Suprapubic skin (tissue), 4 donors: ENCODE results near the gene CAMKK1. TPM values are rescaled to one million over a fixed set of nuclear protein-coding genes. Genes with fewer than 3 reads are reported as not detected.

ENCODE experiments used
- DNase-seq, 2 donors: peaks; one replicate each; pipeline ENCODE4 v3.0.0-alpha.2; 2019; ENCODE audit warnings: low spot score in 2 of 2
- H3K27ac ChIP-seq: fragments of 200-600 bp; sonication (generic); one replicate; pipeline ENCODE4 v1.5.1; 2019
- H3K27me3 ChIP-seq: fragments of 200-600 bp; sonication (generic); one replicate; pipeline ENCODE4 v1.5.1; 2019
- H3K36me3 ChIP-seq: fragments of 200-600 bp; sonication (generic); one replicate; pipeline ENCODE4 v1.5.1; 2019
- H3K4me1 ChIP-seq: fragments of 200-600 bp; sonication (generic); one replicate; pipeline ENCODE4 v1.5.1; 2019
- H3K4me3 ChIP-seq: fragments of 200-600 bp; sonication (generic); one replicate; pipeline ENCODE4 v1.5.1; 2019; ENCODE audit warnings: mild to moderate bottlenecking
- H3K9me3 ChIP-seq: fragments of 200-600 bp; sonication (generic); one replicate; pipeline ENCODE4 v1.5.1; 2019
- EP300 ChIP-seq: sonication (generic); formaldehyde crosslinking; IDR thresholded peaks from one replicate; pipeline ENCODE4 v1.6.1; 2017; ENCODE audit warnings: antibody characterized with exemption
- POLR2A ChIP-seq, 2 donors: fragments of 450-650 bp; IDR thresholded peaks; one replicate each; pipeline ENCODE4 v1.6.1; 2017; ENCODE audit warnings: antibody characterized with exemption in 2 of 2, mild to moderate bottlenecking in 2 of 2, moderate library complexity in 2 of 2
- POLR2AphosphoS5 ChIP-seq, 3 donors: sonication (generic); formaldehyde crosslinking; IDR thresholded peaks; one replicate each; pipeline ENCODE4 v1.6.1; 2017; ENCODE audit warnings: antibody characterized with exemption in 3 of 3
- WGBS: methylation state at CpG from one replicate; pipeline ENCODE4 v1.1.5; 2018; 5-methylcytosine and 5-hydroxymethylcytosine counted together
- total RNA-seq, 4 donors: library from RNA; depleted of rRNA; stranded (reverse); fragments of >200 nt; gene quantifications; one replicate each; pipeline ENCODE4 v1.1.0, GENCODE V29; 2016
- TF ChIP-seq, protein P1 (sequence below), 2 donors: fragments of 200-600 bp in 1 of 2; fragments of 450-650 bp in 1 of 2; sonication (generic) in 1 of 2; IDR thresholded peaks; one replicate each; pipeline ENCODE4 v1.5.1; 2016 to 2019; ENCODE audit warnings: antibody characterized with exemption in 2 of 2, mild to moderate bottlenecking in 1 of 2, moderate library complexity in 1 of 2

Gene CAMKK1
- total RNA-seq, 4 donors from 2014 or later: 10.8 to 17.3 (median 12.9) TPM

DNA sequence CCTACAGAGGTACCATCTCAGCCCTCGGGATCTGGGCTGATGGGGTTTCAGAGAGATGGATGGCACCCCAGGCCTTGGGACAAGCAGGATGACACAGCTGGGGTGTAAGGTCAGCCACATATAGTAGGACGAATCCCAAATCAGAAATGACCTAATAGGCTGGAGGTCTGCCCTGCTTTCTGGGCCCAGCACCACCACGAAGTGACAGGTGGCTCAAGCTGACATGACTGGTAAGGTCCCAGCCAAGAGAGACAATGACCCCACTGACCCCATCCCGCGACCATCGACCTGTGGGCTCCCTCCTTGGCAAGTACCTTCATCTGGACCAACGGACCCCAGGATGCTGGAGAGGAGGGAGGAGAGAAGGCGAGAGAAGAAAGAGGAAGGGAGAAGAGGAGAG, 15.6 kb downstream of the CAMKK1 start:
- H3K36me3 ChIP-seq: peaks cover 47% of the 10 kb centered on the region
- 80% methylated on average over 7 of the region's 8 CpGs for WGBS
- no peaks in the 10 kb centered on the region for H3K9me3 ChIP-seq
- TF ChIP-seq EP300: no peak
- TF ChIP-seq, protein P1, sequence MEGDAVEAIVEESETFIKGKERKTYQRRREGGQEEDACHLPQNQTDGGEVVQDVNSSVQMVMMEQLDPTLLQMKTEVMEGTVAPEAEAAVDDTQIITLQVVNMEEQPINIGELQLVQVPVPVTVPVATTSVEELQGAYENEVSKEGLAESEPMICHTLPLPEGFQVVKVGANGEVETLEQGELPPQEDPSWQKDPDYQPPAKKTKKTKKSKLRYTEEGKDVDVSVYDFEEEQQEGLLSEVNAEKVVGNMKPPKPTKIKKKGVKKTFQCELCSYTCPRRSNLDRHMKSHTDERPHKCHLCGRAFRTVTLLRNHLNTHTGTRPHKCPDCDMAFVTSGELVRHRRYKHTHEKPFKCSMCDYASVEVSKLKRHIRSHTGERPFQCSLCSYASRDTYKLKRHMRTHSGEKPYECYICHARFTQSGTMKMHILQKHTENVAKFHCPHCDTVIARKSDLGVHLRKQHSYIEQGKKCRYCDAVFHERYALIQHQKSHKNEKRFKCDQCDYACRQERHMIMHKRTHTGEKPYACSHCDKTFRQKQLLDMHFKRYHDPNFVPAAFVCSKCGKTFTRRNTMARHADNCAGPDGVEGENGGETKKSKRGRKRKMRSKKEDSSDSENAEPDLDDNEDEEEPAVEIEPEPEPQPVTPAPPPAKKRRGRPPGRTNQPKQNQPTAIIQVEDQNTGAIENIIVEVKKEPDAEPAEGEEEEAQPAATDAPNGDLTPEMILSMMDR (IDR thresholded peaks at IDR 0.05): no peak
- TF ChIP-seq POLR2A (IDR thresholded peaks at IDR 0.05): no peak
- no peak for TF ChIP-seq POLR2AphosphoS5 (IDR thresholded peaks at IDR 0.05)
- H3K27ac ChIP-seq: no peak overlapping the region
- H3K4me1 ChIP-seq: peaks cover 9% of the 10 kb centered on the region
- no peaks in the 10 kb centered on the region for H3K27me3 ChIP-seq
- H3K4me3 ChIP-seq: no peak overlapping the region
- no peak for DNase-seq

DNA sequence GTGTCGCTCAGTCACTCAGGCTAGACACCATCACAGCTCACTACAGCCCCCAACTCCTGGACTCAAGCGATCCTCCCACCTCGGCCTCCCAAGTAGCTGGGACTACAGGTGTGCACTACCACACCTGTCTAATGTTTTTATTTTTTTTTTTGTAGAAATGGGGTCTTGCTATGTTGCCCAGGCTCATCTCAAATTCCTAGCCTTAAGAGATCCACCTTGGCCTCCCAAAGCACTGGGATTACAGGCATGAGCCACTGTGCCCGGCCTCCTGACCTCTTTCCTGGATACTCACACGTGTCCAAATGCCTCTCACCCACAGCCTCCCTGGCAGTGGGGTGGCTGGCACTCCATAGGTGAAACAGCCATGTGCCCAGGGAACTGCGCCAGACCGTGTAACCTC, 17.5 kb downstream of the CAMKK1 start:
- WGBS: 94% methylated on average over 7 of the region's 7 CpGs
- H3K9me3 ChIP-seq: no peaks in the 10 kb centered on the region

DNA sequence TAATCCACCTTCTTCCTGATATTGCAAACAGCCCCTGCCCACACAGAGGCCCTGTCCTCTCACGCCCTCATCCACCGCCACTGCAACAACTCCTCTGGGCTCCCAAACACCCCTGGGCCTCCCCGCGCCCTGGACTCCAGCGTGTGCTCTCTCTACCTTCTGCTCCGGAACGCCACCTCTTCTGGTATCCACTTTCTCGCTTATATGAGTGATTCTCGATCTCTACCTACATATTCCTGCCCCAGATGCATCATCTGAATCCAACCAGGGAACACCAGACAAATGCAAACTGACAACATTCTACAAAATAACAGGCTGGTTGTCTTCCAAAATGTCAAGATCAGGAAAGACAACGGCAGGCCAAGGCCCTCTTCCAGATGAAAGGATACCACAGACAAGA, 19.0 kb downstream of the CAMKK1 start:
- H3K27ac ChIP-seq: no peak overlapping the region
- H3K4me3 ChIP-seq: no peak overlapping the region
- WGBS: 96% methylated on average over 10 of the region's 10 CpGs
- H3K27me3 ChIP-seq: no peaks in the 10 kb centered on the region
- H3K9me3 ChIP-seq: no peaks in the 10 kb centered on the region
- TF ChIP-seq, protein P1 (IDR thresholded peaks at IDR 0.05): no peak
- no peak for TF ChIP-seq POLR2AphosphoS5 (IDR thresholded peaks at IDR 0.05)
- TF ChIP-seq POLR2A (IDR thresholded peaks at IDR 0.05): no peak
- no peak for TF ChIP-seq EP300
- DNase-seq: no peak
- H3K36me3 ChIP-seq: peaks cover 53% of the 10 kb centered on the region
- peaks cover 6% of the 10 kb centered on the region for H3K4me1 ChIP-seq

More for the DNA sequence above, 17.5 kb downstream of the CAMKK1 start:
- TF ChIP-seq, protein P1 (IDR thresholded peaks at IDR 0.05): no peak
- no peak for TF ChIP-seq EP300
- no peak for TF ChIP-seq POLR2A (IDR thresholded peaks at IDR 0.05)
- no peak for TF ChIP-seq POLR2AphosphoS5 (IDR thresholded peaks at IDR 0.05)
- H3K4me3 ChIP-seq: no peak overlapping the region
- H3K27ac ChIP-seq: no peak overlapping the region
- H3K27me3 ChIP-seq: no peaks in the 10 kb centered on the region
- peaks cover 50% of the 10 kb centered on the region for H3K36me3 ChIP-seq
- no peak for DNase-seq
- H3K4me1 ChIP-seq: peaks cover 14% of the 10 kb centered on the region

DNA sequence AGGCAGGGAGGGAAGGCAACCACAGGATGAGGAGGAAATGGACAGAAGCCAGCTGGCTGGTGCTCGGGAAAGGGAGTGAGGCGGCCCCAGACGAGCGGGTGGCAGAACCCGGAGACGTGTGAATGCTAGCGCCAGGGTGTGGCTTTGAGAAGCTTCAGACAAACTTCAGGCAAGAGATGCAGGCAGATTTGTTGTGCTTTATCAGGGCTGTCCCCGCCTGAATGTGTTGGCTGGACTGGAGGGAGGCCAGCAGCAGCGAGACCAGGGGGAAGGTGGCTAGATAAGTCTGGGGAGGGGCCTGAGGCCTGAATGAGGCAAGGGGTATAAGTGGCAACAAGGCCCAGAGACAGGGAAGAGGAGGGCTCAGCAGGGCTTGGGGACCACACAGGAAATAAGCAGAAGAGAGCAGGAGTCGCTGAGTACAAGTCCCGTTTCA, 22.0 kb downstream of the CAMKK1 start:
- H3K4me3 ChIP-seq: no peak overlapping the region
- DNase-seq: no peak
- peaks cover 5% of the 10 kb centered on the region for H3K4me1 ChIP-seq
- H3K27ac ChIP-seq: no peak overlapping the region
- no peaks in the 10 kb centered on the region for H3K27me3 ChIP-seq
- WGBS: 35% methylated on average over 11 of the region's 11 CpGs
- peaks cover 36% of the 10 kb centered on the region for H3K36me3 ChIP-seq
- no peaks in the 10 kb centered on the region for H3K9me3 ChIP-seq
- TF ChIP-seq POLR2AphosphoS5 (IDR thresholded peaks at IDR 0.05): no peak
- TF ChIP-seq EP300: no peak
- TF ChIP-seq, protein P1 (IDR thresholded peaks at IDR 0.05): no peak
- no peak for TF ChIP-seq POLR2A (IDR thresholded peaks at IDR 0.05)

DNA sequence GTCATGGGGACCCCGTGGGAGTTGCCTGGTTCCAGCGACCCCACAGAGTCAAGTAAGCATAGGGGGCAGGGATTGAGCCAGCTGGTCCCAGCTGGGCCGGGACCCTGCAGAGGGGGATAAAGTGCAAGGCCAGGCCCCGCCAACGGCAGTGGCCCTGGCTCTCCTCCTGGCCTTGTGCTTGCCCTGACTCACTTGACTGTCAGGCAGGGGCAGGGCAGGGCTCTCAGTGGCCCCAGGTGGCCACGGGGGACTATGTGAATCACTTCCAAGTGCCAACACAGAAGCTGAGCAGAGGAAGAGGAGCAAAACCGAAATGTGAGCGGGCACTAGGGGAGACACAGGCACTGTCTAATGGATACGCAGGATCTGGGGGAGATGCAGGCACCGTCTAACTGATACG, 25.2 kb downstream of the CAMKK1 start:
- H3K9me3 ChIP-seq: no peaks in the 10 kb centered on the region
- H3K4me3 ChIP-seq: no peak overlapping the region
- peaks cover 21% of the 10 kb centered on the region for H3K36me3 ChIP-seq
- H3K27ac ChIP-seq: no peak overlapping the region
- TF ChIP-seq, protein P1 (IDR thresholded peaks at IDR 0.05): no peak
- TF ChIP-seq EP300 (no peak), POLR2AphosphoS5 (IDR thresholded peaks at IDR 0.05) (no peak), POLR2A (IDR thresholded peaks at IDR 0.05) (no peak)
- WGBS: 87% methylated on average over 11 of the region's 11 CpGs
- DNase-seq: no peak
- H3K4me1 ChIP-seq: peaks cover 5% of the 10 kb centered on the region
- H3K27me3 ChIP-seq: no peaks in the 10 kb centered on the region
